ENCODE data around the gene RGMB.

Gene RGMB

GRCh38 chr5:98772415-98773213 is 849 bp upstream of the RGMB start (continued):
- TF ChIP-seq ZNF555 (tag by site-specific recombination; conservative IDR thresholded peaks at IDR 0.05), result no peak
- TF ChIP-seq AEBP2 (tag by site-specific recombination; IDR thresholded peaks at IDR 0.05; ENCODE audit: borderline replicate concordance), result no peak
- no peak for TF ChIP-seq ZNF146 (tag by site-specific recombination; IDR thresholded peaks at IDR 0.05)
- no peak for TF ChIP-seq ZNF785 (tag by site-specific recombination; IDR thresholded peaks at IDR 0.05)
- TF ChIP-seq ZNF560 (tag by site-specific recombination; IDR thresholded peaks at IDR 0.05; ENCODE audit: borderline replicate concordance), result no peak
- no peak for TF ChIP-seq ZNF37A (tag by site-specific recombination; IDR thresholded peaks at IDR 0.05)
- no peak for TF ChIP-seq ZNF157 (tag by site-specific recombination; IDR thresholded peaks at IDR 0.05)

GRCh38 chr5:98773214-98773463 is 324 bp upstream of the RGMB start:
- peak overlapping the region; percentile 22 for H3K4me3 ChIP-seq (ENCODE audit: low read depth, low read length)
- CTCF ChIA-PET, result interaction anchor here (0.6 to 5.9 kb wide), 4 partner anchors 23 to 1237 kb away, joined by 3 to 64 read pairs (median 5); no protein-coding TSS in a partner anchor
- peak overlapping the region; percentile 74 for H3K27ac ChIP-seq (ENCODE audit: extremely low read depth, low read depth, low read length)
- POLR2A ChIA-PET, result interaction anchor here (0.8 to 0.9 kb wide), 3 partner anchors 15 to 148 kb away, joined by 3 to 4 read pairs (median 4); no protein-coding TSS in a partner anchor
- no peaks in the 10 kb centered on the region for H3K9me3 ChIP-seq (ENCODE audit: control insufficient read depth, insufficient read depth, low read depth, low read length)
- H3K36me3 ChIP-seq (ENCODE audit: control insufficient read depth in 2 of 2, insufficient read depth in 1 of 2, low read length in 2 of 2), result no peaks in the 10 kb centered on the region
- peaks cover 19% of the 10 kb centered on the region for H3K4me1 ChIP-seq (ENCODE audit: control insufficient read depth, insufficient read depth, low read length)
- TF ChIP-seq ZNF449 (tag by site-specific recombination; IDR thresholded peaks at IDR 0.05) (peak; percentile 96), EGR2 (tag by site-specific recombination; IDR thresholded peaks at IDR 0.05; ENCODE audit: low read depth) (no peak), REPIN1 (tag by site-specific recombination; IDR thresholded peaks at IDR 0.05; ENCODE audit: low read depth) (no peak; the same call in 1 of the 2 replicates), ZNF350 (tag by site-specific recombination; IDR thresholded peaks at IDR 0.05) (no peak), PRDM10 (tag by site-specific recombination; IDR thresholded peaks at IDR 0.05) (peak; percentile 98), ZNF324 (tag by site-specific recombination; IDR thresholded peaks at IDR 0.05) (peak; percentile 49), ZBTB17 (tag by site-specific recombination; IDR thresholded peaks at IDR 0.05) (peak; percentile 99), ZNF514 (tag by site-specific recombination; IDR thresholded peaks at IDR 0.05) (no peak), ZNF777 (tag by site-specific recombination; IDR thresholded peaks at IDR 0.05; ENCODE audit: borderline replicate concordance) (no peak), MYNN (tag by site-specific recombination; IDR thresholded peaks at IDR 0.05; ENCODE audit: borderline replicate concordance) (no peak), ZNF560 (tag by site-specific recombination; IDR thresholded peaks at IDR 0.05; ENCODE audit: borderline replicate concordance) (no peak), ZNF585B (tag by site-specific recombination; IDR thresholded peaks at IDR 0.05) (no peak), ZNF366 (tag by site-specific recombination; conservative IDR thresholded peaks at IDR 0.05) (peak; percentile 95), ZNF701 (tag by site-specific recombination; IDR thresholded peaks at IDR 0.05) (no peak), REST (tag by site-specific recombination; IDR thresholded peaks at IDR 0.05) (peak; percentile 50; the same call in 1 of the 2 replicates), KLF16 (tag by site-specific recombination; IDR thresholded peaks at IDR 0.05) (peak; percentile 30; the same call in 1 of the 2 replicates), KLF7 (tag by site-specific recombination; IDR thresholded peaks at IDR 0.05; ENCODE audit: borderline replicate concordance) (peak; percentile 52; the same call in 1 of the 2 replicates), KLF17 (tag by site-specific recombination; IDR thresholded peaks at IDR 0.05) (peak; percentile 92), HOXC10 (CRISPR knock-in tag; IDR thresholded peaks at IDR 0.05) (no peak)

All from HEK293 (cell line).